Stimulated activated CD8-positive, alpha-beta memory T cell treated with anti-CD3 and anti-CD28 coated beads, Interleukin-15, amount 100 ng/mL, for 24 hours (primary cell): ENCODE data around the gene GPR17.

ENCODE experiments used
- DNase-seq: peaks from one replicate; pipeline ENCODE4 v3.0.0-alpha.2; 2020; ENCODE audit warnings: low read depth

GPR17 gene

GRCh38 chr2:127645395-127646291 lies at the start of gene GPR17:
Gene GPR17, plus strand, starts transcription at chr2:127646153. Its CDS starts 4,583 bp downstream, at chr2:127650736.
- DNase-seq: no peak

- DNase-seq: no peak
Observed at GRCh38 chr2:127596311-127597045, 49.5 kb upstream of the GPR17 start.

- DNase-seq: no peak
Observed at GRCh38 chr2:127597046-127597983, 48.6 kb upstream of the GPR17 start.

GRCh38 chr2:127597984-127598380 lies 48.0 kb upstream of the GPR17 start:
- no peak for DNase-seq

GRCh38 chr2:127598711-127599110 lies 47.2 kb upstream of the GPR17 start:
- DNase-seq: no peak

GRCh38 chr2:127599211-127599610 lies 46.7 kb upstream of the GPR17 start:
- DNase-seq: no peak

- DNase-seq: no peak
Observed at GRCh38 chr2:127604986-127605385, 41.0 kb upstream of the GPR17 start.

GRCh38 chr2:127605691-127606263 lies 40.2 kb upstream of the GPR17 start:
- no peak for DNase-seq

- DNase-seq: no peak
Observed at GRCh38 chr2:127606625-127607398, 39.1 kb upstream of the GPR17 start.

- no peak for DNase-seq
Observed at GRCh38 chr2:127607399-127607908, 38.5 kb upstream of the GPR17 start.

- no peak for DNase-seq
Observed at GRCh38 chr2:127608061-127609030, 37.6 kb upstream of the GPR17 start.

- no peak for DNase-seq
Observed at GRCh38 chr2:127609031-127609751, 36.8 kb upstream of the GPR17 start.

- no peak for DNase-seq
Observed at GRCh38 chr2:127609818-127610217, 36.1 kb upstream of the GPR17 start.

- no peak for DNase-seq
Observed at GRCh38 chr2:127610561-127610960, 35.4 kb upstream of the GPR17 start.

- no peak for DNase-seq
Observed at GRCh38 chr2:127611076-127611925, 34.7 kb upstream of the GPR17 start.

- no peak for DNase-seq
Observed at GRCh38 chr2:127612111-127612822, 33.7 kb upstream of the GPR17 start.

GRCh38 chr2:127614246-127614645 lies 31.7 kb upstream of the GPR17 start:
- DNase-seq: no peak
